Left lung (tissue), 10 donors: Measurements from ENCODE around the gene FBXL5. TPM values are rescaled to one million over a fixed set of nuclear protein-coding genes. Genes with fewer than 3 reads are reported as not detected.

Experiments used
- ATAC-seq: fragments of 200-7000 bp; cut with Tn5 transposase; one replicate; pipeline ENCODE4 v1.9.1; 2020; ENCODE audit warnings: moderate library complexity
- DNase-seq, 4 donors: peaks; one replicate each; pipeline ENCODE4 v3.0.0-alpha.2; 2013 to 2020
- H3K27ac ChIP-seq, 2 donors: fragments of 200-600 bp; sonication (generic) in 1 of 2; one replicate each; pipeline versions ENCODE4 v1.5.0 to v1.8.0; 2020 to 2021
- H3K27me3 ChIP-seq, 2 donors: fragments of 200-600 bp; sonication (generic) in 1 of 2; one replicate each; pipeline versions ENCODE4 v1.5.0 to v1.8.0; 2020 to 2021
- H3K36me3 ChIP-seq, 2 donors: fragments of 200-600 bp; sonication (generic) in 1 of 2; one replicate each; pipeline versions ENCODE4 v1.5.0 to v1.8.0; 2020 to 2021
- H3K4me1 ChIP-seq, 2 donors: fragments of 200-600 bp; one replicate each; pipeline ENCODE4 v1.8.0; 2021
- H3K4me3 ChIP-seq, 2 donors: fragments of 200-600 bp; sonication (generic) in 1 of 2; one replicate each; pipeline versions ENCODE4 v1.5.0 to v1.8.0; 2020 to 2021; ENCODE audit warnings: mild to moderate bottlenecking in 1 of 2
- H3K9me3 ChIP-seq, 2 donors: fragments of 200-600 bp; sonication (generic) in 1 of 2; one replicate each; pipeline versions ENCODE4 v1.5.0 to v1.8.0; 2020 to 2021
- intact Hi-C, 2 donors: fragments of 100-400 bp; cut with DNase I; formaldehyde crosslinking; loops; one replicate each; pipeline versions ENCODE4 v1.11.2 to v1.14.2; 2022
- polyA plus RNA-seq, 6 donors: library from polyadenylated mRNA; unstranded; fragments of 120-200 nt; gene quantifications; one replicate each; pipeline ENCODE4 v1.2.1, GENCODE V29; 2013; ENCODE audit not compliant: insufficient read length in 6 of 6
- total RNA-seq, 2 donors: library from RNA; stranded (reverse); fragmentation: NEBNext Ultra II Directional; extraction: Animal tissue kit (Norgen Biotek cat#: 25700); gene quantifications; one replicate each; pipeline ENCODE4 v1.2.1, GENCODE V29; 2021
- TF ChIP-seq, protein P1 (sequence below), 2 donors: fragments of 200-600 bp; sonication (generic) in 1 of 2; IDR thresholded peaks; one replicate each; pipeline versions ENCODE4 v1.5.0 to v1.8.0; 2021; ENCODE audit warnings: antibody characterized with exemption in 2 of 2
- donor health status: DM: no; HTN: yes; CAD: no.
- donor health status: DM: no; HTN: no; CAD: no.

Gene FBXL5
- total and polyA plus RNA-seq, 8 donors: 91.9 to 121 (median 101) TPM

DNA sequence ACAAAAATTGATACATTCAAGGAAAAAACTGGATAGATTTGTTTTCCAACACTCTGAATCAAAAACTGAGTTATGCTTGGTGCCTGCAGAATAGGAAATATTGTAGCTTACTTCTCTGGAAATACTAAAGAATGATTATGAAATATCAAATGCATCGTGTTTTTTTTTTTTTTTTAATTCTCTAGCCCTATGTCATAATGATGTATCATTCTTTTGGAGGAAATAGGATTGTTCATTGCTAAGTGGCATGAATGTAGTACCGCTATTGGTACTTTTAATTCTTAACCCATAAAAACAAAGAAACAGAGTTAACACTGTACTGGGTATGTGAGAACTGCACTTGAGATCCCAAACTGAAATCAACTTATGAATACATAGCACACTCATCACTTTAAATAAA, 18.9 kb upstream of the FBXL5 start:
- no peaks in the 10 kb centered on the region for H3K9me3 ChIP-seq
- TF ChIP-seq, protein P1, sequence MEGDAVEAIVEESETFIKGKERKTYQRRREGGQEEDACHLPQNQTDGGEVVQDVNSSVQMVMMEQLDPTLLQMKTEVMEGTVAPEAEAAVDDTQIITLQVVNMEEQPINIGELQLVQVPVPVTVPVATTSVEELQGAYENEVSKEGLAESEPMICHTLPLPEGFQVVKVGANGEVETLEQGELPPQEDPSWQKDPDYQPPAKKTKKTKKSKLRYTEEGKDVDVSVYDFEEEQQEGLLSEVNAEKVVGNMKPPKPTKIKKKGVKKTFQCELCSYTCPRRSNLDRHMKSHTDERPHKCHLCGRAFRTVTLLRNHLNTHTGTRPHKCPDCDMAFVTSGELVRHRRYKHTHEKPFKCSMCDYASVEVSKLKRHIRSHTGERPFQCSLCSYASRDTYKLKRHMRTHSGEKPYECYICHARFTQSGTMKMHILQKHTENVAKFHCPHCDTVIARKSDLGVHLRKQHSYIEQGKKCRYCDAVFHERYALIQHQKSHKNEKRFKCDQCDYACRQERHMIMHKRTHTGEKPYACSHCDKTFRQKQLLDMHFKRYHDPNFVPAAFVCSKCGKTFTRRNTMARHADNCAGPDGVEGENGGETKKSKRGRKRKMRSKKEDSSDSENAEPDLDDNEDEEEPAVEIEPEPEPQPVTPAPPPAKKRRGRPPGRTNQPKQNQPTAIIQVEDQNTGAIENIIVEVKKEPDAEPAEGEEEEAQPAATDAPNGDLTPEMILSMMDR (IDR thresholded peaks at IDR 0.05): no peak
- ATAC-seq: no peak
- intact Hi-C loops: no loop called here
- H3K4me3 ChIP-seq: no peak overlapping the region
- H3K36me3 ChIP-seq: no peaks in the 10 kb centered on the region
- H3K27ac ChIP-seq: no peak overlapping the region
- peaks cover 0 to 46% of the 10 kb centered on the region in 2 donors for H3K4me1 ChIP-seq
- no peaks in the 10 kb centered on the region for H3K27me3 ChIP-seq
- DNase-seq: no peak

DNA sequence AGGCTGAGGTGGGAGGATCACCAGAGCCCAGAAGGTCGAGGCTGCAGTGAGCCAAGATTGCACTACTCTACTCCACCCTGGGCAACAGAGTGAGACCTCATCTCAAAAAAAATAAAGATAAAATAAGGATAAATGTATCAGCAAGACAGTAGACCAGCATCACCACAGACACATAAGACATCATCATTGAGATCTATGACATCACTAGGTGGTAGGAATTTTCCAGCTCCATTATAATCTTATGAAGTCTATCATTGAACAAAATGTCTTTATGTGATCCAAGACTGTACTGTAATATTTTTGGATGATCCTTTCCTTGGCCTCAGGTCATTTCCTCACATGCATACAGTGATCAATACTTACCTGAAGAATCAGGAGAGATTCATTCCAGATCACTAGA, 18.2 kb upstream of the FBXL5 start:
- H3K27me3 ChIP-seq: no peaks in the 10 kb centered on the region
- no peak overlapping the region for H3K4me3 ChIP-seq
- ATAC-seq (no peak), DNase-seq (no peak)
- H3K36me3 ChIP-seq: no peaks in the 10 kb centered on the region
- H3K27ac ChIP-seq: no peak overlapping the region
- peaks cover 0 to 40% of the 10 kb centered on the region in 2 donors for H3K4me1 ChIP-seq
- TF ChIP-seq, protein P1 (IDR thresholded peaks at IDR 0.05): no peak
- H3K9me3 ChIP-seq: no peaks in the 10 kb centered on the region
- intact Hi-C loops: no loop called here

DNA sequence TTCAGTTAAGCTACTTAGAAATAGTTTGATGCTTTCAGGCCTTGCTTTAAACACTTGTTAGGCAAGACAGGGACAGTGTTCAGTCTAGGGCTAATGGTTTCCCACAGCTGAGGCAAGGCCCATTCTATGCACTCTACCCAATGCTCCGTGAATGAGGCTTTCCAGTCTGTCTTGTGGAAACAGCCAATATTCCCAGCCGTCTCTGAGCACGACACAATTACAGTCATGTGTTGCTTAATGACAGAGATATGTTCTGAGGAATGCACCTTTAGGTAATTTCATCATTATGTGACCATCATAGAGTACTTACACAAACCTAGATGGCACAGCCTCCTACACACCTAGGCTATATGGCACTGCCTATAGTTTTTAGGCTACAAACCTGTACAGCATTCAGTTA, 16.9 kb upstream of the FBXL5 start:
- Histone ChIP-seq H3K4me3 (no peak overlapping the region), H3K4me1 (peaks cover 0 to 27% of the 10 kb centered on the region in 2 donors), H3K36me3 (no peaks in the 10 kb centered on the region), H3K27ac (no peak overlapping the region), H3K9me3 (no peaks in the 10 kb centered on the region), H3K27me3 (no peaks in the 10 kb centered on the region)
- ATAC-seq (no peak), DNase-seq (no peak)
- TF ChIP-seq, protein P1 (IDR thresholded peaks at IDR 0.05): no peak
- intact Hi-C loops: no loop called here

DNA sequence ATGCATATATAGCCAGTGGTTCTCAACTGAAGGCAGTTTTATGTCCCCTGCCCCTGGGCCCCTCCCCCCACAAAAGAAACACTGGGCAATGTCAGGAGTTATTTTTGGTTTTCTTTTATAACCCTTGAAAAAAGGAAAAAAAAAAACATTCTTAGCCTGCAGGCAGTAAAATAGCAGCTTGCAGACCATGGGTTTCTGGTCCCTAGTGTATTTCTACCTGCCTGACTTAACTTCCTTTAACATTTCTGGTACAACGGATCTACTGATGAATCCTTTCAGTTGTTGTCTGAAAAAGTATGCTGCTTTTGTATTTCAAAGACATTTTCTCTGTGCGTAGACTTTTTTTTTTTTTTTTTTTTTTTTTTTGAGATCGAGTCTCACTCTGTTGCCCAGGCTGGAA, 15.4 kb upstream of the FBXL5 start:
- no peak for ATAC-seq
- TF ChIP-seq, protein P1 (IDR thresholded peaks at IDR 0.05): no peak
- intact Hi-C loops: no loop called here

DNA sequence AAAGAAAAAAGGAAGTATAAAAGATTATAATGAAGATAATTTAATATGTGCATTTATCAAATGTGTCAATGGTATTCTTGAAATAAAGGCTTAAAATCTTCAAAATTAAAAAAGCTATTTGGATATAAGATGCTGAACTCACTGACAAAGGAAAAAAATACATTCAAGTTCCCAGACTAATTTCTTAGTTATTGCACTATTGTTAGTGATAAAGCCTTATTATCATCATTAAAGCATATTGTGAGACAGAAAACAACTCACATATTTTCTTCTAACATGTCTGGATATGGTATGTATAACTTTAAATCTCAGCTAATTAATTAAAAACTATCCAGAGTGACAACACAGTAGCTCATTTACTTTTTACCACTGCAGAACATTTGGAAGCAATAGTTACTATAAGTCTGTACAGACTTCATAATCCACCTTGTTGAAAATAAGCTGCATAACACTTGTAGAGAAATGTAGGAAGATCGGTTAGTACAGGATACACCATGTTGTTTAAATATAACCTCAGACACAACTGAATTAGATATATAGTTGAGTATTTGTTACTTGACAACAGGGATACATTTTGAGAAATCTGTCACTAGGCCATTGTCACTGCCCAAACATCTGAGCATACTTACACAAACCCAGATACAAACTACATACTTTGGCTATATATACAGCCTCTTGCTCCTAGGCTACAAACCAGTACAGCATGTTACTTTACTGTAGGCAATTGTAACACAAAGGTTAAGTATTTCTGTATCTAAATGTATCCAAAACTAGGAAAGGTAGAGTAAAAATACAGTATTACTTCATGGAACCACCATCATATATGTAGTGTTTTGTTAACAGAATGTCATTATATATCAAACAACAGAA, 13.6 kb upstream of the FBXL5 start:
- H3K27me3 ChIP-seq: no peaks in the 10 kb centered on the region
- DNase-seq: no peak
- intact Hi-C loops: no loop called here
- peaks cover 7 to 33% of the 10 kb centered on the region in 2 donors for H3K4me1 ChIP-seq
- H3K27ac ChIP-seq: no peak overlapping the region
- no peaks in the 10 kb centered on the region for H3K36me3 ChIP-seq
- TF ChIP-seq, protein P1 (IDR thresholded peaks at IDR 0.05): no peak
- H3K9me3 ChIP-seq: no peaks in the 10 kb centered on the region
- ATAC-seq: no peak
- H3K4me3 ChIP-seq: no peak overlapping the region

More for the DNA sequence above, 15.4 kb upstream of the FBXL5 start:
- H3K9me3 ChIP-seq: no peaks in the 10 kb centered on the region
- H3K4me3 ChIP-seq: no peak overlapping the region
- peaks cover 7 to 32% of the 10 kb centered on the region in 2 donors for H3K4me1 ChIP-seq
- H3K27ac ChIP-seq: no peak overlapping the region
- H3K27me3 ChIP-seq: no peaks in the 10 kb centered on the region
- no peaks in the 10 kb centered on the region for H3K36me3 ChIP-seq
- DNase-seq: no peak
